Vagina (tissue), 2 donors: ENCODE data around the gene TAMALIN. TPM values are rescaled to one million over a fixed set of nuclear protein-coding genes. Genes with fewer than 3 reads are reported as not detected.

Source experiments
- DNase-seq, 2 donors: peaks; one replicate each; pipeline ENCODE4 v3.0.0-alpha.2; 2017; ENCODE audit errors: extremely low spot score in 2 of 2
- H3K27ac ChIP-seq: fragments of 200-600 bp; sonication (generic); one replicate; pipeline ENCODE4 v1.5.1; 2019
- H3K27me3 ChIP-seq: fragments of 200-600 bp; sonication (generic); one replicate; pipeline ENCODE4 v1.5.1; 2019
- H3K36me3 ChIP-seq, 2 donors: fragments of 200-600 bp; sonication (generic); one replicate each; pipeline ENCODE4 v1.5.1; 2017 to 2019
- H3K4me1 ChIP-seq: fragments of 200-600 bp; sonication (generic); one replicate; pipeline ENCODE4 v1.5.1; 2019
- H3K4me3 ChIP-seq, 2 donors: fragments of 200-600 bp; sonication (generic); 1 replicate in 1 of 2; 2 replicates in 1 of 2; pipeline ENCODE4 v1.5.1; 2016 to 2019
- H3K9me3 ChIP-seq: fragments of 200-600 bp; sonication (generic); one replicate; pipeline ENCODE4 v1.5.1; 2019
- CTCF ChIP-seq, 3 experiments: fragments of 450-650 bp in 2 of 3; fragments of 200-600 bp in 1 of 3; sonication (generic) in 1 of 3; IDR thresholded peaks; one replicate each; pipeline ENCODE4 v1.5.1; 2017 to 2019; ENCODE audit warnings: antibody characterized with exemption in 3 of 3, mild to moderate bottlenecking in 2 of 3, moderate library complexity in 2 of 3
- POLR2A ChIP-seq, 2 donors: fragments of 450-650 bp; IDR thresholded peaks; one replicate each; pipeline ENCODE4 v1.6.1; 2017; ENCODE audit warnings: antibody characterized with exemption in 2 of 2, mild to moderate bottlenecking in 2 of 2, moderate library complexity in 2 of 2
- POLR2AphosphoS5 ChIP-seq, 2 donors: sonication (generic); formaldehyde crosslinking; IDR thresholded peaks; one replicate each; pipeline ENCODE4 v1.9.0; 2017; ENCODE audit warnings: antibody characterized with exemption in 2 of 2, mild to moderate bottlenecking in 2 of 2, low read depth in 1 of 2; ENCODE audit not compliant: insufficient read depth in 1 of 2
- intact Hi-C: fragments of 100-400 bp; cut with DNase I; formaldehyde crosslinking; loops from one replicate; pipeline ENCODE4 v1.15.1; 2023
- total RNA-seq: library from RNA; depleted of rRNA; stranded (reverse); fragments of >200 nt; gene quantifications from one replicate; pipeline ENCODE4 v1.2.3, GENCODE V29; 2016

The TAMALIN gene
- total RNA-seq, 1 donor from 2014 or later = 47.1 TPM

- Histone ChIP-seq H3K27ac (no peak overlapping the region), H3K27me3 (no peaks in the 10 kb centered on the region), H3K36me3 (no peaks in the 10 kb centered on the region), H3K9me3 (no peaks in the 10 kb centered on the region), H3K4me3 (no peak overlapping the region), H3K4me1 (peaks cover 24% of the 10 kb centered on the region)
- DNase-seq = no peak
- TF ChIP-seq POLR2A (IDR thresholded peaks at IDR 0.05) (no peak), POLR2AphosphoS5 (IDR thresholded peaks at IDR 0.05; ENCODE audit: insufficient read depth in 1 of 2, low read depth in 1 of 2) (no peak), CTCF (IDR thresholded peaks at IDR 0.05) (no peak)
- intact Hi-C loops = no loop called here
Observed at GRCh38 chr12:52003591-52003990, 3.2 kb upstream of the TAMALIN start.

GRCh38 chr12:52004042-52004648 is 2.6 kb upstream of the TAMALIN start:
- H3K4me1 ChIP-seq = peaks cover 30% of the 10 kb centered on the region
- no peak overlapping the region for H3K27ac ChIP-seq

GRCh38 chr12:52005218-52005902 is 1.4 kb upstream of the TAMALIN start:
- H3K9me3 ChIP-seq = no peaks in the 10 kb centered on the region
- TF ChIP-seq POLR2A (IDR thresholded peaks at IDR 0.05) = no peak
- no peak for TF ChIP-seq POLR2AphosphoS5 (IDR thresholded peaks at IDR 0.05; ENCODE audit: insufficient read depth in 1 of 2, low read depth in 1 of 2)
- no peak for TF ChIP-seq CTCF (IDR thresholded peaks at IDR 0.05)
- H3K4me3 ChIP-seq = no peak overlapping the region
- H3K27ac ChIP-seq = no peak overlapping the region
- intact Hi-C loops = no loop called here
- no peaks in the 10 kb centered on the region for H3K36me3 ChIP-seq
- no peak for DNase-seq
- H3K27me3 ChIP-seq = no peaks in the 10 kb centered on the region
- H3K4me1 ChIP-seq = peaks cover 39% of the 10 kb centered on the region

More at GRCh38 chr12:52004042-52004648, 2.6 kb upstream of the TAMALIN start:
- Histone ChIP-seq H3K4me3 (no peak overlapping the region), H3K9me3 (no peaks in the 10 kb centered on the region), H3K27me3 (no peaks in the 10 kb centered on the region), H3K36me3 (no peaks in the 10 kb centered on the region)
- no peak for DNase-seq
- TF ChIP-seq CTCF (IDR thresholded peaks at IDR 0.05) = peak; percentile 56 to 71 (median 70)
- no peak for TF ChIP-seq POLR2A (IDR thresholded peaks at IDR 0.05)
- peak in 1 of 2 donors; percentile 24 for TF ChIP-seq POLR2AphosphoS5 (IDR thresholded peaks at IDR 0.05; ENCODE audit: insufficient read depth in 1 of 2, low read depth in 1 of 2)
- intact Hi-C loops = no loop called here

- H3K27ac ChIP-seq = peak overlapping the region; percentile 96
- no peaks in the 10 kb centered on the region for H3K27me3 ChIP-seq
- no peaks in the 10 kb centered on the region for H3K9me3 ChIP-seq
- intact Hi-C loops = no loop called here
- no peaks in the 10 kb centered on the region for H3K36me3 ChIP-seq
- DNase-seq = no peak
- TF ChIP-seq CTCF (IDR thresholded peaks at IDR 0.05) = no peak
- TF ChIP-seq POLR2AphosphoS5 (IDR thresholded peaks at IDR 0.05; ENCODE audit: insufficient read depth in 1 of 2, low read depth in 1 of 2) = peak in 1 of 2 donors; percentile 20
- H3K4me3 ChIP-seq = peak overlapping the region; percentile 87 to 100
- H3K4me1 ChIP-seq = peaks cover 46% of the 10 kb centered on the region
Observed at GRCh38 chr12:52005903-52006703, 643 bp upstream of the TAMALIN start.
